Small intestine (tissue), 7 donors: ENCODE measurements around the gene COL5A1. TPM values are rescaled to one million over a fixed set of nuclear protein-coding genes. Genes with fewer than 3 reads are reported as not detected.

ENCODE experiments used
- DNase-seq, 2 donors: peaks; one replicate each; pipeline versions ENCODE4 v3.0.0 to v3.0.0-alpha.2; 2013
- FAIRE-seq: peaks from 2 replicates; lab custom pipeline; 2012; peaks lifted over from hg19 to GRCh38; lab: Jason Lieb, UNC
- H3K27ac ChIP-seq, 3 donors: one replicate each; pipeline ENCODE4 v1.5.1; 2013; ENCODE audit warnings: low read length in 2 of 3, mild to moderate bottlenecking in 2 of 3, control low read depth in 1 of 3, inconsistent platforms in 1 of 3, low read depth in 1 of 3, moderate library complexity in 1 of 3
- H3K27me3 ChIP-seq, 3 donors: one replicate each; pipeline ENCODE4 v1.6.1; 2013; ENCODE audit warnings: low read length in 3 of 3, inconsistent platforms in 1 of 3; ENCODE audit not compliant: control insufficient read depth in 3 of 3, insufficient read depth in 3 of 3
- H3K36me3 ChIP-seq, 3 donors: one replicate each; pipeline ENCODE4 v1.6.1; 2013; ENCODE audit warnings: low read length in 3 of 3, inconsistent platforms in 1 of 3, low read depth in 1 of 3, mild to moderate bottlenecking in 1 of 3, moderate library complexity in 1 of 3; ENCODE audit not compliant: control insufficient read depth in 3 of 3, insufficient read depth in 2 of 3
- H3K4me1 ChIP-seq, 3 donors: one replicate each; pipeline ENCODE4 v1.6.1; 2013; ENCODE audit warnings: low read length in 2 of 3, inconsistent platforms in 1 of 3, low read depth in 1 of 3, mild to moderate bottlenecking in 1 of 3, moderate library complexity in 1 of 3; ENCODE audit not compliant: control insufficient read depth in 3 of 3, insufficient read depth in 2 of 3
- H3K4me3 ChIP-seq, 3 donors: one replicate each; pipeline ENCODE4 v1.5.1; 2013; ENCODE audit warnings: low read length in 3 of 3, control low read depth in 1 of 3, inconsistent platforms in 1 of 3, low read depth in 1 of 3, mild to moderate bottlenecking in 1 of 3, moderate library complexity in 1 of 3
- H3K9me3 ChIP-seq, 2 donors: one replicate each; pipeline ENCODE4 v1.6.1; 2013; ENCODE audit warnings: low read depth in 1 of 2, low read length in 1 of 2; ENCODE audit not compliant: control insufficient read depth in 2 of 2, insufficient read depth in 1 of 2
- WGBS, 3 donors: extraction: QIAGEN DNeasy Blood & Tissue Kit; methylation state at CpG; one replicate each; pipeline ENCODE4 v1.1.7; 2013; 5-methylcytosine and 5-hydroxymethylcytosine counted together
- polyA plus RNA-seq, 4 donors: library from polyadenylated mRNA; stranded (reverse) in 3 of 4; unstranded in 1 of 4; fragments of 200-250 nt in 3 of 4; fragments of 120-200 nt in 1 of 4; gene quantifications; one replicate each; pipeline versions ENCODE4 v1.2.1 to v1.2.3, GENCODE V29; 2013
- donor health status: healthy with polysubstance abuse.
- donor health status: control.
- donor health status: control.
- donor health status: Bipolar disorder and iron deficiency.
- donor health status: healthy.

The COL5A1 gene
- polyA plus RNA-seq, 4 donors = 0.22 to 54.0 (median 5.4) TPM

- no peaks in the 10 kb centered on the region for H3K36me3 ChIP-seq
- H3K4me1 ChIP-seq = peaks cover 0 to 4% (median 0%) of the 10 kb centered on the region in 3 donors
- H3K27me3 ChIP-seq = peaks cover 0 to 2% (median 0%) of the 10 kb centered on the region in 3 donors
- 89 to 92% (median 90%) methylated on average over 12 of the region's 12 CpGs for WGBS, 3 donors
- FAIRE-seq (no peak), DNase-seq (no peak)
- peaks cover 0 to 4% of the 10 kb centered on the region in 2 donors for H3K9me3 ChIP-seq
- H3K4me3 ChIP-seq = no peak overlapping the region
- H3K27ac ChIP-seq = no peak overlapping the region
Observed at GRCh38 chr9:134604834-134605233, 36.8 kb upstream of the COL5A1 start.

- Histone ChIP-seq H3K4me1 (peaks cover 0 to 4% (median 0%) of the 10 kb centered on the region in 3 donors), H3K27ac (no peak overlapping the region), H3K36me3 (no peaks in the 10 kb centered on the region), H3K4me3 (no peak overlapping the region), H3K27me3 (peaks cover 0 to 2% (median 0%) of the 10 kb centered on the region in 3 donors), H3K9me3 (peaks cover 0 to 4% of the 10 kb centered on the region in 2 donors)
- no peak for DNase-seq
- 78 to 85% (median 82%) methylated on average over 8 of the region's 8 CpGs for WGBS, 3 donors
- no peak for FAIRE-seq
Observed at GRCh38 chr9:134605351-134605965, 36.1 kb upstream of the COL5A1 start.

- no peak overlapping the region for H3K4me3 ChIP-seq
- no peak for DNase-seq
- H3K27me3 ChIP-seq = peaks cover 0 to 2% (median 0%) of the 10 kb centered on the region in 3 donors
- no peak for FAIRE-seq
- peaks cover 0 to 4% (median 0%) of the 10 kb centered on the region in 3 donors for H3K4me1 ChIP-seq
- H3K27ac ChIP-seq = no peak overlapping the region
- H3K36me3 ChIP-seq = no peaks in the 10 kb centered on the region
- peaks cover 0 to 4% of the 10 kb centered on the region in 2 donors for H3K9me3 ChIP-seq
- 74 to 84% (median 79%) methylated on average over 5 of the region's 5 CpGs for whole genome bisulfite sequencing, 3 donors
Observed at GRCh38 chr9:134605966-134606357, 35.6 kb upstream of the COL5A1 start.

- Histone ChIP-seq H3K4me1 (peaks cover 0 to 3% (median 0%) of the 10 kb centered on the region in 3 donors), H3K36me3 (no peaks in the 10 kb centered on the region), H3K27me3 (peaks cover 0 to 2% (median 0%) of the 10 kb centered on the region in 3 donors), H3K9me3 (no peaks in the 10 kb centered on the region), H3K4me3 (no peak overlapping the region), H3K27ac (no peak overlapping the region)
- WGBS, 3 donors = 80 to 87% (median 84%) methylated on average over 13 of the region's 13 CpGs
- FAIRE-seq = no peak
- no peak for DNase-seq
Observed at GRCh38 chr9:134606951-134607731, 34.5 kb upstream of the COL5A1 start.

GRCh38 chr9:134607971-134608370 lies 33.6 kb upstream of the COL5A1 start:
- WGBS, 3 donors = 52 to 57% (median 55%) methylated on average over 4 of the region's 4 CpGs

GRCh38 chr9:134611046-134611445 lies 30.6 kb upstream of the COL5A1 start:
- no peak for DNase-seq
- Histone ChIP-seq H3K4me1 (no peaks in the 10 kb centered on the region), H3K36me3 (no peaks in the 10 kb centered on the region), H3K9me3 (no peaks in the 10 kb centered on the region), H3K27ac (no peak overlapping the region), H3K4me3 (no peak overlapping the region), H3K27me3 (no peaks in the 10 kb centered on the region)
- no peak for FAIRE-seq
- 81 to 86% (median 81%) methylated on average over 4 of the region's 4 CpGs for WGBS, 3 donors

More at GRCh38 chr9:134607971-134608370, 33.6 kb upstream of the COL5A1 start:
- DNase-seq (no peak), FAIRE-seq (no peak)
- H3K27me3 ChIP-seq = peaks cover 0 to under 1% (median 0%) of the 10 kb centered on the region in 3 donors
- H3K4me1 ChIP-seq = no peaks in the 10 kb centered on the region
- no peaks in the 10 kb centered on the region for H3K36me3 ChIP-seq
- no peak overlapping the region for H3K27ac ChIP-seq
- no peaks in the 10 kb centered on the region for H3K9me3 ChIP-seq
- no peak overlapping the region for H3K4me3 ChIP-seq

GRCh38 chr9:134612309-134612708 lies 29.3 kb upstream of the COL5A1 start:
- 93 to 100% (median 98%) methylated on average over 1 of the region's 1 CpG for WGBS, 3 donors
- no peaks in the 10 kb centered on the region for H3K4me1 ChIP-seq
- H3K9me3 ChIP-seq = no peaks in the 10 kb centered on the region
- H3K27me3 ChIP-seq = no peaks in the 10 kb centered on the region
- no peaks in the 10 kb centered on the region for H3K36me3 ChIP-seq
- H3K27ac ChIP-seq = no peak overlapping the region
- DNase-seq (no peak), FAIRE-seq (no peak)
- no peak overlapping the region for H3K4me3 ChIP-seq

- DNase-seq = no peak
- Histone ChIP-seq H3K36me3 (no peaks in the 10 kb centered on the region), H3K4me3 (no peak overlapping the region), H3K9me3 (no peaks in the 10 kb centered on the region), H3K4me1 (no peaks in the 10 kb centered on the region), H3K27me3 (no peaks in the 10 kb centered on the region), H3K27ac (no peak overlapping the region)
- FAIRE-seq = no peak
- 47 to 67% (median 56%) methylated on average over 1 of the region's 1 CpG for WGBS, 3 donors
Observed at GRCh38 chr9:134612715-134613114, 28.9 kb upstream of the COL5A1 start.
